ENCODE data around the gene CHMP2B.
"Not testable (repeated sequence)": the region's sequence is repeated elsewhere in the genome, so short reads cannot be mapped to it uniquely, and the experiment has no call there.

Gene CHMP2B

GRCh38 chr3:87236093-87236492, 9.0 kb downstream of the CHMP2B start:
- DNase-seq = no peak

GRCh38 chr3:87246662-87247429, 19.7 kb downstream of the CHMP2B start:
- no peak for DNase-seq

DNA sequence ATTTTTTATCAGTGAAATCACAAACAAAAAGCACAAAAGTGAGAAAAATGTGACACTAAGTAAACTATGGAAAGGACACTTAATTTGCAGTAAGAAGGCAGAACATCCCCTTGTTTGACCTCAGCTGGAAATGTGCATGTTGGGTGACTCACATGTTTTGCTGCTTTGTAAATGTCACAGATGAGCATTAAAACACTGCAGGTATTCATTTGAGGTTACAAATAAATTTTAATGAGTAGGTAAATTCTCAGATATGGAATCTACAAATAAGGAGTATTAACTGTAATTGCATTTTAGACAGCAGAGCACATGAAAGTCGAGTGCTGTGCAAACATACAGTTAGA, 20.3 kb downstream of the CHMP2B start:
- no peak for DNase-seq

- DNase-seq = not testable (repeated sequence)
These were observed 21.1 kb downstream of the CHMP2B start for GRCh38 chr3:87248231-87248630.

GRCh38 chr3:87248831-87249230, 21.7 kb downstream of the CHMP2B start:
- no peak for DNase-seq

DNA sequence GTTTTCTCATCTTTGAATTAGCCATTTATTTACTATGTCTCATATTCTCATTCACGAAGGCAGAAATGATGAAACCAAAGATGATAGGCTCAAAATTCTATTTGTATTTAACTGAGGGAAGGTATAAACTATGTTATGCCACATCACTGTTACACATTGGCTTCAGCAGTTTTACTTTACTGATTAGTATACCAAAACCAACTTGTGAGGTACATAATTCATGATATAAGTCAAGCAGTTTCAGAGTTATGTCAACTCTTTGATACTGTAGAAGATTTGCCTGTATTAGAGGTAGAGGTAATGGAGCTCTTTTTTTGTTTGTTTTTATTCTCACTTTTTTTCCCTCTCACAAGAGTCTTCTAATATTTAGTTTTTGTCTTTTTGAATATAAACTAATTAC, 22.9 kb downstream of the CHMP2B start:
- DNase-seq = no peak

DNA sequence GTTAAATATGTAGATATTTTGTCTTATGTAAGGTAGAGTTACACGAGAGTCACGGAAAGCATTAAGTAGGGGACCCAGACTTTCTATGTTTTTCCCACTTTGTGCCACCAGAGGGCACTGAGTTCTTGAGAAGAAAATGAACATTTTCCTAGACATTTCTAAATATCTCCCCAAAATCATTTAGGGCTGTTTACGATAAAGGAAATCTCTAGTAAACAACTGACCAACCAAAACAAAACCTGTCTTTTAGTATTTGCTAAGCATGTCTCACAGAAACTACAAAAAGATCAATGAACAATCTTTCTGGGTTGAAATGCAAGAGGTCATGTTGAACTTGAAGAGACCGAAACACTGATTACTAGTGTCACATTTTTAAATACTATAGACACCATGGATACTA, 33.2 kb downstream of the CHMP2B start:
- DNase-seq = peak; percentile 32

GRCh38 chr3:87261925-87262324, 34.8 kb downstream of the CHMP2B start:
- DNase-seq = no peak

- no peak for DNase-seq
These were observed 41.0 kb downstream of the CHMP2B start for GRCh38 chr3:87267953-87268645.

DNA sequence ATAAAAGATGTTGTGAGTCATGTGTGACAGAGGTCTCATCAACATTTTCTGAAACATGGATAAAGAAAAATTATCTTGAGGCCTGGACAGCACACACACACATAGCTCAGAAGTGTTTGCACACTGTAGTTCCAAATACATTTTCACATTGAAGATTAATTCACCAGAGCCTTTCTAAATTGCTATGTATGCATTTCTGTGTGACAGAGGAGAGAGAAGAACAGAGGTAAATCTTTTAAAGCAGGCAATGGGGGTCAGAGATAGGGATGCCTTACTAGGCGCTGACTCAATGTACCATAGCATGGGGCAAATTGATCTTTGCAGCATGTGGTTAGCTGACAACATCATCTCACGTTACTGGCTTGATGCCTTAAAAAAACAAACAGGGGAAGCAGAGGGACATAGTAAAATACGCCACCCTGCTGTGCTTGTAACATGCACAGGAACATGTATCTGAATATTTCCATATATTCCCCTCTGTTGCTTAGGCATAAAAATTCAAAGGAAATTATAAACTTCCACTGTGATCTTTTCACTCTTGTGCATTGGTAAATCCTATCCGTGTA, 41.6 kb downstream of the CHMP2B start:
- no peak for DNase-seq

GRCh38 chr3:87269723-87270122, 42.6 kb downstream of the CHMP2B start:
- DNase-seq = no peak

DNA sequence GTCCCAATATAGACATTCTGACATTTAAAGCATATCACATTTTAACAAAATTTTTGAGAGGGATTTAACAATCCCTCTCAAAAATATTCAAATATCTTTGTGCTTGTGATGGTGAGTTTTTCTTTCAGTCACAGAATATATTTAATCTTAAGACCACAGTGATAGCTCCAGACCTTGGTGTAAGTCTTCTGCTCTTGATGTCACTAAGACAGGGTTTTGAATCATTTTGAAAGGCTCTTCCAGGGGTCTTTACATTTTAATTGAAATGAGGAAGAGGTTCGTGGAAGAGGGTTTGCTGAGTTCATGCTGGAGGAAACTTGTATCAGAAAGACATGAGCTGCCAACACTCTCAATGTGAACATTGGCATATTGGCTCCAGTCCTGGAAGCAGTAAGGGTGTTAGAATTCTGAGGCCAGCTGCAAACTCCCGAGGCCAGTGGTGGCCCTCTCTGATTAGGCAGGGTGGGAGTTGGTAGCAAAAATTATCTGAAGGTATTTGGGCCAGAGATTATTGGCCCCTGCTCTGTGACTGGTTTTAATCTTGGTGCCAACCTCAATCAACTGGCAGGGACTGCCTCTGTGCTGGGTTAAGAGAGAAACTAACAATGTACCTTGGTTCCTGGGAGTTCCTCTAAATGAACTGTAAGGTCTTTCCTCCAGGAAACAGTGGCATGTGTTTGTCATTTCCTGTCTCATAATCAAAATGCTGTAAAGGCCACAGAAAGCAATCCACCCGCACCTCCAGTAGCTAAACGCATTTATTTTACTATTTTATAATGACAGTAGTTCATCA, 44.0 kb downstream of the CHMP2B start:
- DNase-seq = no peak

GRCh38 chr3:87272718-87273341, 45.7 kb downstream of the CHMP2B start:
- no peak for DNase-seq

DNA sequence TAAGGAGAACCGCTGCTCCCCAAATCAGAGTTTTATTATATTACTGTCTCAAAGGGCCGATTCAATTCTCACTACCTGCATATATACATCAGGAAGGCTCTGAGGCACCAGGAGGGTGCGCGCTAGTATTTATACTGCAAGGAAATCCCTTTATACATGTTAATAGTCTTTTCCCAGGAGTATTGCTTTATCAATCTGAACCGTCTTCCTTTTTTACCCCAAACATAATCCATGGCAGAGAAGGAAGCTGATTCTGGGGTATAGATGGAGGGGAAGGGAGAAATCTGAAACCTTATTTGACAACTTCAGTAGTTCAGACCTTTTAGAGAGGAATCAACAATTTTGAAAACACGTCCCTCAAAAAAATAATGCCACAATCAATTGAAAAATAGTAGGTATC, 49.4 kb downstream of the CHMP2B start, which contains the start of gene POU1F1:
POU1F1 (minus strand) TSS at position 101 of the 400 bp plus-strand sequence. CDS start 122 bp downstream, outside the sequence.
- no peak for DNase-seq

DNA sequence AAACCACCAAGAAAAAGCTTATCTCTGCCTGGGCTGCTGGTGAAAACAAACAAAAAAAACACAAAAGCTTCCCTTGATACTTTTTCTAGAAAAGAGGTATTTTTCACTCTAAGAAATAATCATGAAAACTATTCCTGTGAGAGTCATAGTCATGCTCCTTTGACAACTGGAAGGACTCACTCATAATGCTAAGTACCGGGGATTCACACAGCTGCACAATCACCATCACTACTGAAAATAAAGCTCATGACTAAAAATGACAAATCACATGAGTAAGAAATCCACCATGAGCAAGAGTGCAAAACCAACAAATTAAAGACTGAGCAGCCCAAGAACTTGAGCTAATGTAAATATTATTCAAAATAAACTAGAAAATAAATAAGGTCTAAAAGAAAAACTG, 59.9 kb downstream of the CHMP2B start:
- DNase-seq = no peak

- DNase-seq = no peak
These were observed 61.3 kb downstream of the CHMP2B start for GRCh38 chr3:87288446-87288845.

DNA sequence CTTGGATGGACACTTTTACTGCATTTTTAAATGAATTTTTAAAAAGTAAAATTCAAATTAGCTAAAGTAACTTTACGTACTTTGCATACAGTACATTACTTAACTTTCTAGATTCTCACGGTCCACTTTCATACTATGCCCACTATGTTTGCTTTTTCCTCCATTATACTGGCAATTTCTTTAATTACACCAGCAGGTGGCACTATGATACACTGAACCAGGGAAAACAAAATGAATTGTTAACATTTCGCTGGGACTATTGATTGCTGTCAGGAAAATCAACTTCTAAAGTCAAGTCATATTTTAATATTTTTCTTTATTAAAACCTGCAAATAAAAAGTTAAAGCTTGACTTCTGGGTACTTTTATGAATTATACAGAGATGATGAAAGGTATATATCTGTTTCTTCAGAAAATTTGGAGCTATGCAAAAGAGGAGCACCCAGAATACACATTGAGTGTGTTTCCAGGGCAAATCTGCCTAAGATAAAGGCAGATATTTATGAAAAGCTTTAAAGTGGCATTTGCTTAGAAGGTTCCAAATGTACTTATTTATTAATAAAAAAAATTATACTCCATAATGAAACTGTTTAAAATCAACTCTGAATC, 71.1 kb downstream of the CHMP2B start:
- DNase-seq = peak; percentile 35

DNA sequence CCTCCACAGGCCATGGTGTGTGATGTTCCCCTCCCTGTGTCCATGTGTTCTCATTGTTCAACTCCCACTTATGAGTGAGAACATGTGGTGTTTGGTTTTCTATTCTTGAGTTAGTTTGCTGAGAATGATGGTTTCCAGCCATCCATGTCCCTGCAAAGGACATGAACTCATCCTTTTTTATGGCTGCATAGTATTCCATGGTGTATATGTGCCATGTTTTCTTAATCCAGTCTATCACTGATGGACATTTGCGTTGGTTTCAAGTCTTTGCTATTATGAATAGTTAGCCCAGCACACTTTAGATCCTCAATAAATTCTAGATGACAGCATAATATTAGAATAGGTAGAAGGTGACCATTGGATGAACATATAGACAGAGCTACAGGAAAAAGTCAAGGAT, 77.9 kb downstream of the CHMP2B start:
- not testable (repeated sequence) for DNase-seq

Data from NCI-H526 treated with DMSO at 0.1 percent for 48 hours (cell line).